ENCODE measurements around the gene AFMID. TPM values are rescaled to one million over a fixed set of nuclear protein-coding genes. Genes with fewer than 3 reads are reported as not detected.

The AFMID gene
- total and polyA plus RNA-seq, 2 donors (not counting 3 experiments of a cell fraction or from before 2014, with no cell fraction given): 33.5 to 42.9 TPM

DNA sequence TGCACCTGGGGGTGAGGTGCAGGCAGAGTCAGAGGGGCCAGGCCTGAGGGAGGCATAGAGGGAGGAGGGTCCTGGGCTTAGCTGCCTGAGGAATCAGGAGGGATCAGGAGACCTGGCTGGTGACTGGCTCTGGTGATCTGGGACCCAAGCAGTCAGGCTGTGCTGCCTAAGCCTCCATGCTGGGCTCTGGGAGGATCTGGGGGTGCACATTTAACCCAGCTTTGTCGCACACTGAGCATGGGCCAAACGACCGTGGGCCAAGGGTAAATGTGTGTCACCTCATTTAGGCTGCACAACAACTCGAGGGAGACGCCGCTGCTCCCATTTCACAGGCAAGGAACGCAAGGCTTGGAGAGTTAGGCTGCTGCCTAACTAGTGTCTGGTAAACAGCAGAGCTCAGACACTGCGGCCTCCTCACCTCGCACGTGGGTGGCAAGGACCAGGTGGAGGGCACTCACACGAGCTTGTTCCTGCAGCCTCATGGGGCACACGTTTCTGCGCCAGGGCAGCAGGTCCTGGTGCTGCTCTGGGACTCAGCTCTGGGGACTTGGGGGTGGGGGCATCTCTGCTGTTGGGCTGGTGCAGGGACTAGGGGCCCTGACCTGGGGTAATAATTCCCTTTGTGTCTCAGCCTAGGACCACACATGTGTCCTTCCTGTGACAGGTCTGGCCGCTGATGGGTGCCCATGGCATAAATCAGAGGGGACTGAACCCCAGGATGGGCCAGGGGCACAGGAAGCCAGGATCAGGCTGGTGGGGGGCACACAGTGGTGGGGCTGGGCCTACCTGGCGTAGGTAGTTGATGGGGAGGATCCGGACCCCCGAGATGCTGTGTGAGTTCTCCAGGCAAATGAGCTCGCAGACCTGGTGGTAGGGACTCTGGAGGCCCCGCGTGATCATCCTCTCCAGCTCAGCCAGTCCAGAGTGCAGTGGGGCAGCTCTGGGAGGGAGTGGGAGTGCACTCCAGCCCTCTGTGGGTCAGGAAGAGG lies 63.0 kb downstream of the AFMID start:
- Histone ChIP-seq H3K27ac (ENCODE audit: insufficient read depth, low read depth, low read length) (no peak overlapping the region), H3K4me3 (replicated peaks in 1 of 3; ENCODE audit: insufficient read depth in 1 of 3, low read depth in 1 of 3, low read length in 3 of 3) (no peak overlapping the region), H3K4me1 (ENCODE audit: control insufficient read depth, extremely low read depth, insufficient read depth, low read length) (peaks cover 4% of the 10 kb centered on the region), H3K27me3 (ENCODE audit: control insufficient read depth in 2 of 2, insufficient read depth in 2 of 2, low read length in 2 of 2) (no peaks in the 10 kb centered on the region), H3K79me2 (ENCODE audit: control insufficient read depth, insufficient read depth, low read length) (no peaks in the 10 kb centered on the region), H3K36me3 (ENCODE audit: control insufficient read depth in 2 of 2, extremely low read depth in 1 of 2, insufficient read depth in 2 of 2, low read length in 2 of 2) (no peaks in the 10 kb centered on the region), H4K20me1 (replicated peaks; ENCODE audit: control insufficient read depth, extremely low read depth, insufficient read depth, low read length) (no peaks in the 10 kb centered on the region), H3K9ac (replicated peaks; ENCODE audit: extremely low read depth, insufficient read depth, low read length) (no peak overlapping the region), H2AFZ (ENCODE audit: low read depth, low read length) (no peak overlapping the region), H3K4me2 (ENCODE audit: insufficient read depth, low read length) (no peak overlapping the region), H3K9me1 (replicated peaks; ENCODE audit: control insufficient read depth, extremely low read depth, insufficient read depth, low read length) (no peaks in the 10 kb centered on the region), H3K9me3 (replicated peaks; ENCODE audit: control insufficient read depth, insufficient read depth, low read length) (no peaks in the 10 kb centered on the region)
- FAIRE-seq (no peak), DNase-seq (ENCODE audit: low read depth, low spot score) (no peak)
- BruUV-seq (replicated peaks): no TSS peak
- POLR2A ChIA-PET: interaction anchor here (0.5 to 1.3 kb wide), 2 partner anchors 110 to 346 kb away, joined by 3 to 5 read pairs; partner anchors contain the start of gene SOCS3
- CTCF ChIA-PET: interaction anchor here (0.6 to 3.7 kb wide), 50 partner anchors 9 to 457 kb away, joined by 3 to 59 read pairs (median 5); partner anchors contain the start of genes AFMID, BIRC5, SOCS3 and SYNGR2
- dilution Hi-C loops (cut with MboI; ENCODE audit: extremely low pct_ligation_motif_present, low sequenced_read_pairs): no loop called here
- TF ChIP-seq, protein P1, sequence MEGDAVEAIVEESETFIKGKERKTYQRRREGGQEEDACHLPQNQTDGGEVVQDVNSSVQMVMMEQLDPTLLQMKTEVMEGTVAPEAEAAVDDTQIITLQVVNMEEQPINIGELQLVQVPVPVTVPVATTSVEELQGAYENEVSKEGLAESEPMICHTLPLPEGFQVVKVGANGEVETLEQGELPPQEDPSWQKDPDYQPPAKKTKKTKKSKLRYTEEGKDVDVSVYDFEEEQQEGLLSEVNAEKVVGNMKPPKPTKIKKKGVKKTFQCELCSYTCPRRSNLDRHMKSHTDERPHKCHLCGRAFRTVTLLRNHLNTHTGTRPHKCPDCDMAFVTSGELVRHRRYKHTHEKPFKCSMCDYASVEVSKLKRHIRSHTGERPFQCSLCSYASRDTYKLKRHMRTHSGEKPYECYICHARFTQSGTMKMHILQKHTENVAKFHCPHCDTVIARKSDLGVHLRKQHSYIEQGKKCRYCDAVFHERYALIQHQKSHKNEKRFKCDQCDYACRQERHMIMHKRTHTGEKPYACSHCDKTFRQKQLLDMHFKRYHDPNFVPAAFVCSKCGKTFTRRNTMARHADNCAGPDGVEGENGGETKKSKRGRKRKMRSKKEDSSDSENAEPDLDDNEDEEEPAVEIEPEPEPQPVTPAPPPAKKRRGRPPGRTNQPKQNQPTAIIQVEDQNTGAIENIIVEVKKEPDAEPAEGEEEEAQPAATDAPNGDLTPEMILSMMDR (IDR thresholded peaks at IDR 0.05; ENCODE audit: extremely low read depth in 1 of 2, insufficient read depth in 1 of 2, low read depth in 1 of 2, low read length in 2 of 2): no peak
- TF ChIP-seq GATA2 (IDR thresholded peaks at IDR 0.05; ENCODE audit: insufficient read depth, insufficient read length, low read depth, low read length) (no peak), JUN (IDR thresholded peaks at IDR 0.05; ENCODE audit: borderline replicate concordance, insufficient read depth, insufficient read length, low read depth) (no peak), MYC (IDR thresholded peaks at IDR 0.05; ENCODE audit: low read depth, low read length) (no peak), EZH2 (IDR thresholded peaks at IDR 0.05; ENCODE audit: borderline replicate concordance, low read depth, low read length, severe bottlenecking) (no peak)
- TF ChIP-seq, protein P2, sequence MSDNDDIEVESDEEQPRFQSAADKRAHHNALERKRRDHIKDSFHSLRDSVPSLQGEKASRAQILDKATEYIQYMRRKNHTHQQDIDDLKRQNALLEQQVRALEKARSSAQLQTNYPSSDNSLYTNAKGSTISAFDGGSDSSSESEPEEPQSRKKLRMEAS (IDR thresholded peaks at IDR 0.05; ENCODE audit: insufficient read depth, insufficient read length): no peak
- intact Hi-C loops (cut with micrococcal nuclease): loop anchor here (5.0 to 10.0 kb wide), 2 partner anchors 123 to 455 kb away; partner anchors contain the start of gene TMC6
